ENCODE data around the gene SPRYD3.
"Not testable (repeated sequence)": the region's sequence is repeated elsewhere in the genome, so short reads cannot be mapped to it uniquely, and the experiment has no call there.

The SPRYD3 gene

DNA sequence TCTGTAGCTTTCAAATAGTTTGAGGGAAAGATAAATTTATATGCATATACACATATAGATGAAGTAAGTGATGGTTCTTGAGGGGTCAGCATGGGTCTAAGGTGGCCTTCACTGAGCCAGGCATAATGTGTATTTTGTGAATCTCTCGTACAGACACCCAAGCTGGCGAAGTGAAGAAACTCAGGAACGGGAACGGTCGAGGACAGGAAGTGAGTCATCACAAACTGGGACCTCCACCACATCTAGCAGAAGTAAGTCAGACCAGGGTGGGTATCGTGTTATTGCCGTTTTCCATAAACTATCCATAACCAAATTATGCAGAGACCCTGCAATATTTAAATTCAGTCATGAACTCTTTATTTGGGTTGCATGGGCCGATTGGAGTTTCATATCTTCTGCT is 44.7 kb downstream of the SPRYD3 start:
- ChIA-PET CTCF (interaction anchor here (0.7 kb wide), 3 partner anchors 113 to 249 kb away, joined by 3 to 4 read pairs (median 3); no protein-coding TSS in a partner anchor), POLR2A (ENCODE audit: low non-redundant PET) (no interaction called here)
- H3K27ac ChIP-seq, result no peak overlapping the region
- TF ChIP-seq, protein P1, sequence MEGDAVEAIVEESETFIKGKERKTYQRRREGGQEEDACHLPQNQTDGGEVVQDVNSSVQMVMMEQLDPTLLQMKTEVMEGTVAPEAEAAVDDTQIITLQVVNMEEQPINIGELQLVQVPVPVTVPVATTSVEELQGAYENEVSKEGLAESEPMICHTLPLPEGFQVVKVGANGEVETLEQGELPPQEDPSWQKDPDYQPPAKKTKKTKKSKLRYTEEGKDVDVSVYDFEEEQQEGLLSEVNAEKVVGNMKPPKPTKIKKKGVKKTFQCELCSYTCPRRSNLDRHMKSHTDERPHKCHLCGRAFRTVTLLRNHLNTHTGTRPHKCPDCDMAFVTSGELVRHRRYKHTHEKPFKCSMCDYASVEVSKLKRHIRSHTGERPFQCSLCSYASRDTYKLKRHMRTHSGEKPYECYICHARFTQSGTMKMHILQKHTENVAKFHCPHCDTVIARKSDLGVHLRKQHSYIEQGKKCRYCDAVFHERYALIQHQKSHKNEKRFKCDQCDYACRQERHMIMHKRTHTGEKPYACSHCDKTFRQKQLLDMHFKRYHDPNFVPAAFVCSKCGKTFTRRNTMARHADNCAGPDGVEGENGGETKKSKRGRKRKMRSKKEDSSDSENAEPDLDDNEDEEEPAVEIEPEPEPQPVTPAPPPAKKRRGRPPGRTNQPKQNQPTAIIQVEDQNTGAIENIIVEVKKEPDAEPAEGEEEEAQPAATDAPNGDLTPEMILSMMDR (conservative IDR thresholded peaks at IDR 0.05; ENCODE audit: low read depth), result no peak
- DNase-seq (ENCODE audit: low spot score), result no peak

DNA sequence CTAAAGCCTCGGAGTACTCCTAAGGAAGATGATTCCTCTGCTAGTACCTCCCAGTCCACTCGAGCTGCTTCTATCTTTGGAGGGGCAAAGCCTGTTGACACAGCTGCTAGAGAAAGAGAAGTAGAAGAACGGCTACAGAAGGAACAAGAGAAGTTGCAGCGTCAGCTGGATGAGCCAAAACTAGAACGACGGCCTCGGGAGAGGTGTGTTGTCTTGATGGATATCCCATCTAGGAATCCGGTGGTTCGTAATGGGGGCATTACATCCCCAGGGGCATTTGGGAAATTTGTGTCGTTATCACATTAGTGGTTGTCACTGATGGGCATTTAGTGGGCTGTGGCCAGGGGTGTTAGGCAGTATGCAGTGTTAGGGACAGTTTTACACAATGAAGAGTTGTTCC is 45.4 kb downstream of the SPRYD3 start:
- H3K27ac ChIP-seq; POLR2A ChIA-PET (ENCODE audit: low non-redundant PET); DNase-seq (ENCODE audit: low spot score): not testable (repeated sequence)
- CTCF ChIA-PET, result interaction anchor here (0.7 kb wide), 1 partner anchor 250 kb away, joined by 3 read pairs; no protein-coding TSS in a partner anchor

DNA sequence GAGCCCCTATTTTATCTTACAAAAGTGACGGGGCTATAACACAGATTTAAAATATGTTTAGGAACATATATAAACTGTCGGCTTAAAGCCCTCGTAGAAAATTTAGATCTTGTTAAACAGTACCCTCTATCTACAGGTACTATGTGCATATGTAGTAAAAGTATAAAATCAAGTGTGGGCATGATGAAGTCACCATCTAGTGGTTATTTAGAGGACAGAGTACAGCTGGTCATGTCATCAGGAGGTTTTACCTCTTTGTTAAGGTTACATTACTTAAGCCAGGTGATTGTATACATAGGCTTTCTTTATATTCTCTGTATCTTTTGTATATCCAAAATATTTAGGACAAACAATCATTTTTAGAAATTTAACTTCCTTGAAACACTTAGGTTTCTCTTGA is 47.6 kb downstream of the SPRYD3 start:
- TF ChIP-seq, protein P1 (conservative IDR thresholded peaks at IDR 0.05; ENCODE audit: low read depth), result no peak
- H3K27ac ChIP-seq, result no peak overlapping the region
- DNase-seq (ENCODE audit: low spot score), result no peak
- ChIA-PET POLR2A (ENCODE audit: low non-redundant PET) (no interaction called here), CTCF (interaction anchor here (1.2 kb wide), 1 partner anchor 22 kb away, joined by 6 read pairs; no protein-coding TSS in a partner anchor)

DNA sequence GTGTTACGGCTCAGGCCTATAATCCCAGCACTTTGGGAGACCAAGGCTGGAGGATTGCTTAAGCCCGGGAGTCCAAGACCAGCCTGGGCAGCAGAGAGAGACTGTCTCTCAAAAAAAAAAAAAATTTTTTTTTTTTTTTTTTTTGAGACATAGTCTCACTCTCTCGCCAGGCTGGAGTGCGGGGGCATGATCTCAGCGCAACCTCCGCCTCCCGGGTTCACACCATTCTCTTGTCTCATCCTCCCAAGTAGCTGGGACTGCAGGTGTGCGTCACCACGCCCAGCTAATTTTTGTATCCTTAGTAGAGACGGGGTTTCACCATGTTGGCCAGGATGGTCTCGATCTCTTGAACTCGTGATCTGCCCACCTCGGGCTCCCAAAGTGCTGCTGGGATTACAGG is 52.2 kb downstream of the SPRYD3 start:
- POLR2A ChIA-PET (ENCODE audit: low non-redundant PET); DNase-seq (ENCODE audit: low spot score); H3K27ac ChIP-seq: not testable (repeated sequence)
- CTCF ChIA-PET, result interaction anchor here (1.4 kb wide), 1 partner anchor 39 kb away, joined by 3 read pairs; no protein-coding TSS in a partner anchor

DNA sequence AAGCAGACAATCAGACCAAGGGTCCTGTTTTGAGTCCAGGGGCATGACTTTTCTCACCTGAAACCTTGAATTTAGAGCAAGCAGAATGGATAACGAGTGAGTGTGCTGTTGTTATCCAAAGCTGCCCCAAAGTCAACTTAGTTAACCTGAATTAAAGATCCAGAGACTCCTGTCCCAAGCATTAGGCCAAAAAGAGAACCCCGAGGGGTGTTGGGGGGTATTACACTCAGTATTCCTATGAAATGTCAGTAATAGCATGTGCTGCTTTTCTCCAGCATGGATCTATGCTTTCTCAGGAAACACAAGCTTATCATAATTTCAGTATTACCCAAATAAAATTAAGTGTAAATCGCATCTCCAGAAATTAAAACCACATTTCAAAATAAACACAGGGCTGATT is 53.9 kb downstream of the SPRYD3 start:
- POLR2A ChIA-PET (ENCODE audit: low non-redundant PET), result no interaction called here
- CTCF ChIA-PET, result interaction anchor here (1.2 kb wide), 1 partner anchor 19 kb away, joined by 5 read pairs; no protein-coding TSS in a partner anchor
- no peak overlapping the region for H3K27ac ChIP-seq
- DNase-seq (ENCODE audit: low spot score), result no peak
- TF ChIP-seq, protein P1 (conservative IDR thresholded peaks at IDR 0.05; ENCODE audit: low read depth), result no peak

DNA sequence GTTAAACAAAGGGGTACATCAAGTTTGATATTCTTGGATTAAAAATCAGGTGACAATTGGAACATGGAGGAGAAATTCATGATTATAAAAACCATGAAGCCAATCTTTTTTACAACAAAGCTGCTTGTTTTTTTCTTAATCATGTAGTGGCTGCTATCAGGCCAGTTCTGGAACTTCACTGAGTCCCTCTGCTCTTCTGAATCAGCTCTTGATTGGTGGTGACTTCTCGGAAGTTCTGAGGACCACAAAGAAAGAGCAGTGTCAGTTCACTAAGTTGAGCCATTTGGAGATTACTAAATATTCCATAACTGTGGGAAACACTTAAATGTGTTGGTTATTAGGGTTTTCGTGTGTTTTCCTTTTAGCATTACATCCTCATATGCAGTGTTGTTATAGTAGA is 64.5 kb downstream of the SPRYD3 start:
- TF ChIP-seq, protein P1 (conservative IDR thresholded peaks at IDR 0.05; ENCODE audit: low read depth), result no peak
- no peak for DNase-seq (ENCODE audit: low spot score)
- no peak overlapping the region for H3K27ac ChIP-seq
- ChIA-PET POLR2A (ENCODE audit: low non-redundant PET) (no interaction called here), CTCF (interaction anchor here (0.5 to 1.1 kb wide), 2 partner anchors 39 to 310 kb away, joined by 3 to 11 read pairs; no protein-coding TSS in a partner anchor)
